Adrenal gland (tissue), 5 donors: ENCODE results near the gene RNFT1.
"Not testable (repeated sequence)": the region's sequence is repeated elsewhere in the genome, so short reads cannot be mapped to it uniquely, and the experiment has no call there.

Experiments
- CTCF ChIP-seq, 6 experiments: fragments of 450-650 bp in 4 of 6; fragments of 200-600 bp in 2 of 6; sonication (generic) in 1 of 6; IDR thresholded peaks; 1 replicate in 5 of 6; 2 replicates in 1 of 6; pipeline versions ENCODE4 v1.5.1 to v1.8.0; 2016 to 2021; ENCODE audit warnings: antibody characterized with exemption in 6 of 6, mild to moderate bottlenecking in 2 of 6, moderate library complexity in 1 of 6
- POLR2A ChIP-seq, 2 donors: fragments of 450-650 bp; IDR thresholded peaks; one replicate each; pipeline ENCODE4 v1.6.1; 2017; ENCODE audit warnings: antibody characterized with exemption in 2 of 2, mild to moderate bottlenecking in 2 of 2, moderate library complexity in 1 of 2
- donor health status: DM: no; HTN: no; CAD: no.

DNA sequence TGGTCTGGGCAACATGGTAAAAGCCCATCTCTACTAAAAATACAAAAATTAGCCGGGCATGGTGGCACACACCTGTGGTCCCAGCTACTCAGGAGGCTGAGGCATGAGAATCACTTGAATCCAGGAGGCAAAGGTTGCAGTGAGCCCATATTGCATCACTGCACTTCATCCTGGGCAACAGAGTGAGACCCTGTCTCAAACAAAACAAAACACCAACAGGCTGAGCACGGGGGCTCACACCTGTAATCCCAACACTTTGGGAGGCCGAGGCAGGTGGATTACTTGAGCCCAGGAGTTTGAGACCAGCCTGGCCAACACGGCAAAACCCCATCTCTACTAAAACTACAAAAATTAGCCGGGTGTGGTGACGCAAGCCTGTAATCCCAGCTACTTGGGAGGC is 10.6 kb upstream of the RNFT1 start:
- TF ChIP-seq CTCF, POLR2A (IDR thresholded peaks at IDR 0.05): not testable (repeated sequence)
